ENCODE results near the gene FRYL.

DNA sequence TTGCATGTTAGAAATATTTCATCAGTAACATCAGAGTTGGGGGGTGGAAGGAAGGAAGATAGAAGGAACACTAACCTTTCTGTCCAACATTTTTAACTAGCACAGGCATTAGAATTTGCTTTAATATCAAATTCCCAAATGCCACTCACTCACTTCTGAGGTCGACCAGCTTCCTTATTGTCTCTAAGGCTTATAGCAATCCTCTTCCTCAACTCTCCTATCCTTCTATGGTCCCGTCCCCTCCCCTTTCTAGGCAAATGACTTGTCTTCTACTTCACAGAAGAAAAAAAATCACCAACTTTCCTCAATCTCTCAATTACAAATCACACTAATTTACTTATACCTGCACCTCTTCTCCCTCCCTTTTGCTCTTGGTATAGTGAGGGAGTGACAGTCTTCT is 189.2 kb downstream of the FRYL start:
- TF ChIP-seq CTCF (IDR thresholded peaks at IDR 0.05) = no peak
- no peak for TF ChIP-seq POLR2A (IDR thresholded peaks at IDR 0.05)

Data from adrenal gland (tissue), 5 donors.